ENCODE data around the gene SESTD1. TPM values are rescaled to one million over a fixed set of nuclear protein-coding genes. Genes with fewer than 3 reads are reported as not detected.
A peak's percentile ranks its signal among the peaks of the same experiment; 100 is the strongest.

The SESTD1 gene
- total RNA-seq, 2 donors from 2014 or later: 7.7 to 9.9 TPM

- Mint-ChIP-seq H3K27ac (no peak overlapping the region), H3K27me3 (peaks cover 10% of the 10 kb centered on the region)
Observed at GRCh38 chr2:179275253-179276012, 10.8 kb upstream of the SESTD1 start.

GRCh38 chr2:179274749-179275148 lies 10.1 kb upstream of the SESTD1 start:
- no peak overlapping the region for H3K4me3 Mint-ChIP-seq
- ATAC-seq (replicated peaks): no peak
- H3K27me3 Mint-ChIP-seq: peaks cover 10% of the 10 kb centered on the region
- no peak overlapping the region for H3K27ac Mint-ChIP-seq
- H3K36me3 Mint-ChIP-seq (ENCODE audit: low read depth): no peaks in the 10 kb centered on the region
- no peaks in the 10 kb centered on the region for H3K9me3 Mint-ChIP-seq
- H3K4me1 Mint-ChIP-seq: no peaks in the 10 kb centered on the region

More at GRCh38 chr2:179275253-179276012, 10.8 kb upstream of the SESTD1 start:
- no peaks in the 10 kb centered on the region for H3K9me3 Mint-ChIP-seq
- no peaks in the 10 kb centered on the region for H3K4me1 Mint-ChIP-seq
- ATAC-seq (replicated peaks): no peak
- H3K4me3 Mint-ChIP-seq: no peak overlapping the region
- H3K36me3 Mint-ChIP-seq (ENCODE audit: low read depth): no peaks in the 10 kb centered on the region

- peaks cover 4% of the 10 kb centered on the region for H3K27me3 Mint-ChIP-seq
- H3K4me1 Mint-ChIP-seq: no peaks in the 10 kb centered on the region
- no peak overlapping the region for H3K4me3 Mint-ChIP-seq
- no peaks in the 10 kb centered on the region for H3K9me3 Mint-ChIP-seq
- H3K36me3 Mint-ChIP-seq (ENCODE audit: low read depth): no peaks in the 10 kb centered on the region
- no peak overlapping the region for H3K27ac Mint-ChIP-seq
- ATAC-seq (replicated peaks): no peak
Observed at GRCh38 chr2:179273461-179273962, 8.9 kb upstream of the SESTD1 start.

GRCh38 chr2:179272406-179273192 lies 8.0 kb upstream of the SESTD1 start:
- H3K9me3 Mint-ChIP-seq: no peaks in the 10 kb centered on the region
- H3K4me1 Mint-ChIP-seq: no peaks in the 10 kb centered on the region
- H3K27me3 Mint-ChIP-seq: peaks cover 4% of the 10 kb centered on the region
- no peak for ATAC-seq (replicated peaks)
- no peak overlapping the region for H3K27ac Mint-ChIP-seq
- H3K4me3 Mint-ChIP-seq: no peak overlapping the region
- no peaks in the 10 kb centered on the region for H3K36me3 Mint-ChIP-seq (ENCODE audit: low read depth)

GRCh38 chr2:179270689-179271088 lies 6.1 kb upstream of the SESTD1 start:
- no peaks in the 10 kb centered on the region for H3K9me3 Mint-ChIP-seq
- H3K4me1 Mint-ChIP-seq: no peaks in the 10 kb centered on the region
- H3K27me3 Mint-ChIP-seq: peaks cover 19% of the 10 kb centered on the region
- ATAC-seq (replicated peaks): no peak
- no peak overlapping the region for H3K27ac Mint-ChIP-seq
- no peaks in the 10 kb centered on the region for H3K36me3 Mint-ChIP-seq (ENCODE audit: low read depth)
- H3K4me3 Mint-ChIP-seq: no peak overlapping the region

- Mint-ChIP-seq H3K4me3 (no peak overlapping the region), H3K4me1 (no peaks in the 10 kb centered on the region), H3K36me3 (ENCODE audit: low read depth) (no peaks in the 10 kb centered on the region), H3K27me3 (peaks cover 23% of the 10 kb centered on the region), H3K27ac (no peak overlapping the region), H3K9me3 (no peaks in the 10 kb centered on the region)
- peak; percentile 70 for ATAC-seq (replicated peaks)
Observed at GRCh38 chr2:179268277-179268925, 3.8 kb upstream of the SESTD1 start.

- no peak overlapping the region for H3K27ac Mint-ChIP-seq
- H3K27me3 Mint-ChIP-seq: peaks cover 28% of the 10 kb centered on the region
- no peaks in the 10 kb centered on the region for H3K36me3 Mint-ChIP-seq (ENCODE audit: low read depth)
- H3K4me3 Mint-ChIP-seq: peak overlapping the region; percentile 50
- no peak for ATAC-seq (replicated peaks)
- H3K4me1 Mint-ChIP-seq: no peaks in the 10 kb centered on the region
- no peaks in the 10 kb centered on the region for H3K9me3 Mint-ChIP-seq
Observed at GRCh38 chr2:179266271-179266670, 1.6 kb upstream of the SESTD1 start.

GRCh38 chr2:179265082-179265510 lies 464 bp upstream of the SESTD1 start:
- no peak overlapping the region for H3K27ac Mint-ChIP-seq
- peaks cover 31% of the 10 kb centered on the region for H3K27me3 Mint-ChIP-seq

GRCh38 chr2:179263446-179264367 lies 925 bp downstream of the SESTD1 start:
- Mint-ChIP-seq H3K4me3 (peak overlapping the region; percentile 76), H3K9me3 (no peaks in the 10 kb centered on the region), H3K27ac (peak overlapping the region; percentile 12), H3K27me3 (peaks cover 31% of the 10 kb centered on the region), H3K36me3 (ENCODE audit: low read depth) (no peaks in the 10 kb centered on the region), H3K4me1 (no peaks in the 10 kb centered on the region)
- peak; percentile 29 for ATAC-seq (replicated peaks)

More at GRCh38 chr2:179265082-179265510, 464 bp upstream of the SESTD1 start:
- H3K36me3 Mint-ChIP-seq (ENCODE audit: low read depth): no peaks in the 10 kb centered on the region
- no peaks in the 10 kb centered on the region for H3K9me3 Mint-ChIP-seq
- peak overlapping the region; percentile 50 for H3K4me3 Mint-ChIP-seq
- ATAC-seq (replicated peaks): no peak
- H3K4me1 Mint-ChIP-seq: no peaks in the 10 kb centered on the region

- ATAC-seq (replicated peaks): no peak
- H3K36me3 Mint-ChIP-seq (ENCODE audit: low read depth): no peaks in the 10 kb centered on the region
- no peaks in the 10 kb centered on the region for H3K9me3 Mint-ChIP-seq
- H3K27me3 Mint-ChIP-seq: peaks cover 31% of the 10 kb centered on the region
- H3K27ac Mint-ChIP-seq: no peak overlapping the region
- no peaks in the 10 kb centered on the region for H3K4me1 Mint-ChIP-seq
- peak overlapping the region; percentile 76 for H3K4me3 Mint-ChIP-seq
Observed at GRCh38 chr2:179263015-179263414, 1.6 kb downstream of the SESTD1 start.

GRCh38 chr2:179262077-179262660 lies 2.5 kb downstream of the SESTD1 start:
- no peak overlapping the region for H3K27ac Mint-ChIP-seq
- no peaks in the 10 kb centered on the region for H3K4me1 Mint-ChIP-seq
- no peak overlapping the region for H3K4me3 Mint-ChIP-seq
- ATAC-seq (replicated peaks): no peak
- H3K27me3 Mint-ChIP-seq: peaks cover 28% of the 10 kb centered on the region
- no peaks in the 10 kb centered on the region for H3K9me3 Mint-ChIP-seq
- H3K36me3 Mint-ChIP-seq (ENCODE audit: low read depth): no peaks in the 10 kb centered on the region

GRCh38 chr2:179261151-179261825 lies 3.3 kb downstream of the SESTD1 start:
- H3K4me1 Mint-ChIP-seq: no peaks in the 10 kb centered on the region
- no peak for ATAC-seq (replicated peaks)
- H3K9me3 Mint-ChIP-seq: no peaks in the 10 kb centered on the region
- H3K4me3 Mint-ChIP-seq: no peak overlapping the region
- H3K27me3 Mint-ChIP-seq: peaks cover 23% of the 10 kb centered on the region
- H3K36me3 Mint-ChIP-seq (ENCODE audit: low read depth): no peaks in the 10 kb centered on the region
- no peak overlapping the region for H3K27ac Mint-ChIP-seq

- H3K4me1 Mint-ChIP-seq: no peaks in the 10 kb centered on the region
- H3K9me3 Mint-ChIP-seq: peaks cover 4% of the 10 kb centered on the region
- H3K27me3 Mint-ChIP-seq: peaks cover 12% of the 10 kb centered on the region
- H3K4me3 Mint-ChIP-seq: no peak overlapping the region
- no peaks in the 10 kb centered on the region for H3K36me3 Mint-ChIP-seq (ENCODE audit: low read depth)
- no peak overlapping the region for H3K27ac Mint-ChIP-seq
- ATAC-seq (replicated peaks): no peak
Observed at GRCh38 chr2:179260224-179260623, 4.4 kb downstream of the SESTD1 start.
